HEK293 (cell line): ENCODE results near the gene TLE3.

ENCODE experiments used
- CTCF ChIA-PET: fragments of 350-600 bp; formaldehyde crosslinking; extraction: SDS; loops from one replicate; lab custom pipeline; 2021; ENCODE audit warnings: antibody characterized with exemption; lab: Yijun Ruan, JAX
- POLR2A ChIA-PET: fragments of 300-600 bp; formaldehyde crosslinking; extraction: SDS; loops from one replicate; lab custom pipeline; 2020; ENCODE audit warnings: antibody characterized with exemption, inconsistent platforms; lab: Yijun Ruan, JAX
- H3K27ac ChIP-seq: fragments of 200-500 bp; sonication (Bioruptor generic); 2 replicates; pipeline ENCODE4 v1.5.1; 2014; ENCODE audit warnings: low read depth, low read length, control low read depth, inconsistent platforms; ENCODE audit errors: extremely low read depth
- H3K36me3 ChIP-seq, 2 experiments: fragments of 200-500 bp in 1 of 2; sonication (Bioruptor generic) in 1 of 2; 1 replicate in 1 of 2; 2 replicates in 1 of 2; pipeline ENCODE4 v1.5.1; 2014 to 2017; ENCODE audit warnings: inconsistent platforms in 2 of 2, low read length in 2 of 2; ENCODE audit not compliant: control insufficient read depth in 2 of 2, insufficient read depth in 1 of 2
- H3K4me1 ChIP-seq: fragments of 200-500 bp; sonication (Bioruptor generic); 2 replicates; pipeline ENCODE4 v1.5.1; 2014; ENCODE audit warnings: mild to moderate bottlenecking, low read length, inconsistent platforms; ENCODE audit not compliant: control insufficient read depth, insufficient read depth
- H3K4me3 ChIP-seq: 2 replicates; pipeline ENCODE4 v1.5.1; 2011; ENCODE audit warnings: low read depth, mild to moderate bottlenecking, control low read depth, low read length, moderate library complexity
- H3K9me3 ChIP-seq: fragments of 200-500 bp; sonication (Bioruptor generic); 2 replicates; pipeline ENCODE4 v1.5.1; 2014; ENCODE audit warnings: low read depth, low read length, inconsistent platforms; ENCODE audit not compliant: control insufficient read depth, insufficient read depth
- BCL11B ChIP-seq: fragments of 450-650 bp; formaldehyde crosslinking; IDR thresholded peaks from 2 replicates; pipeline ENCODE4 v1.5.1; 2016; ENCODE audit warnings: low read depth, missing biosample characterization, missing genetic modification characterization
- IKZF3 ChIP-seq: fragments of 450-650 bp; IDR thresholded peaks from 2 replicates; pipeline ENCODE4 v1.5.0; 2018; ENCODE audit warnings: missing biosample characterization, mild to moderate bottlenecking, missing genetic modification characterization, moderate library complexity
- KLF8 ChIP-seq: fragments of 450-650 bp; formaldehyde crosslinking; IDR thresholded peaks from 2 replicates; pipeline ENCODE4 v1.5.1; 2016; ENCODE audit warnings: missing biosample characterization, missing genetic modification characterization
- PRDM10 ChIP-seq: fragments of 450-650 bp; formaldehyde crosslinking; IDR thresholded peaks from 2 replicates; pipeline ENCODE4 v1.5.1; 2016; ENCODE audit warnings: missing biosample characterization, missing genetic modification characterization
- PRDM2 ChIP-seq: fragments of 450-650 bp; formaldehyde crosslinking; IDR thresholded peaks from 2 replicates; pipeline ENCODE4 v1.5.1; 2016; ENCODE audit warnings: missing biosample characterization, missing genetic modification characterization, borderline replicate concordance
- SCRT2 ChIP-seq: fragments of 450-650 bp; formaldehyde crosslinking; IDR thresholded peaks from 2 replicates; pipeline ENCODE4 v1.5.1; 2016; ENCODE audit warnings: missing biosample characterization, missing genetic modification characterization
- ZBTB7A ChIP-seq: fragments of 450-650 bp; formaldehyde crosslinking; IDR thresholded peaks from 2 replicates; pipeline ENCODE4 v1.5.1; 2016; ENCODE audit warnings: low read depth, missing biosample characterization, missing genetic modification characterization
- ZFP3 ChIP-seq: fragments of 450-650 bp; formaldehyde crosslinking; IDR thresholded peaks from 2 replicates; pipeline ENCODE4 v1.5.1; 2016; ENCODE audit warnings: low read depth, missing biosample characterization, missing genetic modification characterization
- ZNF114 ChIP-seq: fragments of 450-650 bp; formaldehyde crosslinking; IDR thresholded peaks from 2 replicates; pipeline ENCODE4 v1.5.0; 2017; ENCODE audit warnings: missing biosample characterization, missing genetic modification characterization
- ZNF169 ChIP-seq: fragments of 450-650 bp; formaldehyde crosslinking; IDR thresholded peaks from 2 replicates; pipeline ENCODE4 v1.5.1; 2016; ENCODE audit warnings: missing biosample characterization, missing genetic modification characterization
- ZNF221 ChIP-seq: fragments of 450-650 bp; formaldehyde crosslinking; IDR thresholded peaks from 2 replicates; pipeline ENCODE4 v1.5.1; 2017; ENCODE audit warnings: missing biosample characterization, missing genetic modification characterization, borderline replicate concordance
- ZNF311 ChIP-seq: fragments of 450-650 bp; formaldehyde crosslinking; IDR thresholded peaks from 2 replicates; pipeline ENCODE4 v1.5.1; 2017; ENCODE audit warnings: missing biosample characterization, missing genetic modification characterization, borderline replicate concordance
- ZNF350 ChIP-seq: fragments of 450-650 bp; formaldehyde crosslinking; IDR thresholded peaks from 2 replicates; pipeline ENCODE4 v1.5.0; 2017; ENCODE audit warnings: missing biosample characterization, mild to moderate bottlenecking, missing genetic modification characterization
- ZNF362 ChIP-seq: fragments of 450-650 bp; formaldehyde crosslinking; IDR thresholded peaks from 2 replicates; pipeline ENCODE4 v1.5.1; 2016; ENCODE audit warnings: missing biosample characterization, missing genetic modification characterization
- ZNF366 ChIP-seq: fragments of 450-650 bp; formaldehyde crosslinking; conservative IDR thresholded peaks from 2 replicates; pipeline ENCODE4 v1.5.1; 2016; ENCODE audit warnings: missing biosample characterization, missing genetic modification characterization
- ZNF426 ChIP-seq: fragments of 450-650 bp; formaldehyde crosslinking; IDR thresholded peaks from 2 replicates; pipeline ENCODE4 v1.5.1; 2017; ENCODE audit warnings: missing biosample characterization, missing genetic modification characterization, mild to moderate bottlenecking, inconsistent platforms, moderate library complexity
- ZNF529 ChIP-seq: fragments of 450-650 bp; formaldehyde crosslinking; IDR thresholded peaks from 2 replicates; pipeline ENCODE4 v1.5.1; 2017; ENCODE audit warnings: missing genetic modification characterization, missing biosample characterization; ENCODE audit not compliant: insufficient replicate concordance
- ZNF530 ChIP-seq: fragments of 450-650 bp; formaldehyde crosslinking; IDR thresholded peaks from 2 replicates; pipeline ENCODE4 v1.5.1; 2016; ENCODE audit warnings: low read depth, missing biosample characterization, missing genetic modification characterization
- ZNF596 ChIP-seq: fragments of 450-650 bp; IDR thresholded peaks from 2 replicates; pipeline ENCODE4 v1.5.0; 2018; ENCODE audit warnings: missing biosample characterization, mild to moderate bottlenecking, missing genetic modification characterization, moderate library complexity
- ZNF626 ChIP-seq: fragments of 450-650 bp; sonication (Bioruptor Pico); formaldehyde crosslinking; IDR thresholded peaks from 2 replicates; pipeline ENCODE4 v1.5.1; 2018; ENCODE audit warnings: missing biosample characterization, missing genetic modification characterization, inconsistent platforms
- ZNF645 ChIP-seq: fragments of 450-650 bp; formaldehyde crosslinking; IDR thresholded peaks from 2 replicates; pipeline ENCODE4; 2016; ENCODE audit warnings: missing biosample characterization, missing genetic modification characterization
- ZNF658 ChIP-seq: fragments of 450-650 bp; formaldehyde crosslinking; IDR thresholded peaks from 2 replicates; pipeline ENCODE4; 2016; ENCODE audit warnings: missing biosample characterization, missing genetic modification characterization
- ZNF791 ChIP-seq: fragments of 450-650 bp; formaldehyde crosslinking; IDR thresholded peaks from 2 replicates; pipeline ENCODE4 v1.5.1; 2016; ENCODE audit warnings: missing biosample characterization, missing genetic modification characterization
- ZNF792 ChIP-seq: fragments of 450-650 bp; formaldehyde crosslinking; IDR thresholded peaks from 2 replicates; pipeline ENCODE4 v1.5.1; 2016; ENCODE audit warnings: missing biosample characterization, missing genetic modification characterization
- ZNF830 ChIP-seq: fragments of 450-650 bp; IDR thresholded peaks from 2 replicates; pipeline ENCODE4 v1.5.0; 2018; ENCODE audit warnings: missing biosample characterization, missing genetic modification characterization, low read depth, mild to moderate bottlenecking, moderate library complexity

TLE3 gene

GRCh38 chr15:70098461-70099166 lies 897 bp upstream of the TLE3 start (continued):
- TF ChIP-seq PRDM10 (tag by site-specific recombination), result peak; percentile 70
- 0 out of 2 replicates have a peak, but pooled peaks have one; percentile 25 for TF ChIP-seq BCL11B (tag by site-specific recombination)
- no peak for TF ChIP-seq ZNF426 (tag by site-specific recombination)
- peak; percentile 86; the same call in 1 of the 2 replicates for TF ChIP-seq ZBTB7A
- no peak for TF ChIP-seq ZNF792 (tag by site-specific recombination)
- TF ChIP-seq ZNF221 (tag by site-specific recombination), result no peak

- POLR2A ChIA-PET, result interaction anchor here (0.7 to 7.0 kb wide), 40 partner anchors 10 to 646 kb away, joined by 3 to 134 read pairs (median 4); partner anchors contain the start of gene RPLP1
- CTCF ChIA-PET, result interaction anchor here (0.5 to 2.0 kb wide), 10 partner anchors 84 to 410 kb away, joined by 3 to 5 read pairs (median 3); no protein-coding TSS in a partner anchor
- H3K9me3 ChIP-seq, result no peaks in the 10 kb centered on the region
- peak overlapping the region; percentile 99 for H3K27ac ChIP-seq
- peak overlapping the region; percentile 52 for H3K4me3 ChIP-seq
- peaks cover 29% of the 10 kb centered on the region for H3K4me1 ChIP-seq
- peaks cover 9 to 25% of the 10 kb centered on the region in 2 experiments; a peak in 2 of 3 replicates for H3K36me3 ChIP-seq
- TF ChIP-seq ZNF658 (no peak), ZNF114 (tag by site-specific recombination) (no peak), ZNF529 (tag by site-specific recombination) (no peak), IKZF3 (tag by site-specific recombination) (peak; percentile 19; the same call in 1 of the 2 replicates), ZNF791 (no peak), ZNF645 (tag by site-specific recombination) (no peak), ZNF169 (tag by site-specific recombination) (no peak), PRDM2 (tag by site-specific recombination) (no peak), SCRT2 (tag by site-specific recombination) (peak; percentile 87), ZNF350 (tag by site-specific recombination) (no peak), ZNF366 (tag by site-specific recombination) (no peak), ZNF311 (no peak), ZNF626 (no peak), ZNF362 (tag by site-specific recombination) (no peak), ZNF830 (no peak), KLF8 (tag by site-specific recombination) (no peak), ZNF530 (tag by site-specific recombination) (no peak), ZNF596 (tag by site-specific recombination) (peak; percentile 83), ZFP3 (tag by site-specific recombination) (no peak)
Observed at GRCh38 chr15:70098153-70098460, 390 bp upstream of the TLE3 start.
